Glomerular visceral epithelial cell (primary cell): ENCODE results near the gene RBSN.

Experiments
- DNase-seq: peaks from one replicate; pipeline ENCODE4 v3.0.0-alpha.2; 2016; ENCODE audit errors: extremely low spot score

Gene RBSN

GRCh38 chr3:15060029-15060428, 38.9 kb downstream of the RBSN start:
- DNase-seq: no peak

- DNase-seq: no peak
Measured at GRCh38 chr3:15056676-15057404, 42.1 kb downstream of the RBSN start.

DNA sequence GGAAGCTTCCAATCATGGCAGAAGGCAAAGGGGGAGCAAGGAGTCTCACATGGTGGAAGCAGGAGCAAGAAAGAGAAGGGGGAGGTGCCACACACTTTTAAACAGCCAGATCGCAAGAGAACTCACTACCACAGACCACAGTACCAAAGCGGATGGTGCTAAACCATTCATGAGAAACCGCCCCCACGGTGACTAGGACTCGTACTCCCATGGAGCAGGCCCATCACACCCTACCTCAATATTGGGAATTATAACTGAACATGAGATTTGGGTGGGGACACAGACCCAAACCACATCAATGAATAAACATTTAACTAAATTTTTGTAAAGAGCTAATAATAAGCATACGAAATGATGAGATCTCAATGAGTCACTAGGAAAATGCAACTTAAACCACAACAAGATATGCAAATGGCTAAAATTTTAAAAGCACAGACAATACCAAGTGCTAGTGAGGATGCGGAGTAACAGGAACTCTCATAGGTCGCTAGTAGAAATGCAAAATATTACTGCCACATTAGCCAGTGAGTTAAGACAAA, 43.9 kb downstream of the RBSN start:
- DNase-seq: no peak

DNA sequence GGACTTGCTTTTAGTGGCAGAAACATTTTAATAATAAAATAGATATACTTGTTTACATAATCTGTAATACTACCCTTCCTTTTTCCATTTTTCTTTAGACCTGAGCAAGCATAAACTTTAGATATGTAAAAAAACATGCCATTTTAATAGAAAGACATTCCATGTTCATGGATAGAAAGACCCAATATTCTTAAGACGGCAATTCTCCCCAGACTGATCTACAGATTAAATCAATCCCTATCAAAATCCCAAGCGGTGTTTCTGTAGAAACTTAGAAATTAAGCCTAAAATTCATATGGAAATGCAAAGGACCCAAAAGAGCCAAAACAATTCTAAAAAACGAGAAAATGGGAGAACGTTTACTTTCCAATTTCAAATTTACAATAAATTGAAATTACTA, 45.4 kb downstream of the RBSN start:
- DNase-seq: no peak

DNA sequence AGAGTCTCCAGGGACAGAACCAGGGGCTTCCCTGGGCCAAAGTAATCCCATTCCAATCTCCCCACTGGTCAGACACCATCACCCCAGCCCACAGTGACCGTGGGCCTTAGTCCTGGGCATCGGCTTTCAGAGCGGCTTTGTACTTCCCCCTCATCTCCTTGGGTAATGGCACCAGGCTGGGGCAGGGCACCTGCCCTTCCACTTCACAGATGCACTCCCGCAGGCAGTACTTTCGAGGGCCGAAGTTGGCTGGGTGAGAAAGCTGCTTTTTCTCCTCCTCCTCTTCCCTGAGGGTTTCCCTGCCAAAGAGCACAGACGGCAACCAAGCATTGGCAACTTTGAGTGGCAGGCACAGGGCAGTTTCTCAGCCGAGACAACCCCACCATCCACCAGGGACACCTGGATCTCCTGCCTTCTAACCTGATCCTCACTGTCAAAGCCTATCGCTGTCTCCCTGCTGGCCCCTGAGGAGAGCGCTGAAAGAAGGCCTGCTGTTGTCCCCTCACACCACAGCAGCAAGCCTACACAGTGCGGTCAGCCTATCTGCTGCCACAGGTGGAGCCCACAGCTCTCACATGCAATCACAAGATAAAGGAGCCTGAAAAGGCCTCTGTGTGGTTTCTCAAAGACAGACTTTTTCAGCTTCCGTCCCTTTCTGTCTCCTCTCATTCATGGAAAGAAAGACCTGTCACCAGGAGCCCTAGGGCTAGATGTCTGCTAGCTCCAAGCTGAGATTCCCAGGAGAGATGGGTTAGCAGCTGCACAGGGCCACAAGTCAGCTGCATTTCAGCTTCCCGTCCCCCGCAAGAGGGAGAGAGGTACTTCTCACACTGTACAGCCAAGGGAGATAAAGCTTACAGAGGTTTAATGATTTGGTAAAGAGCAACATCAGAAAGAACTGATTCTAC, 46.4 kb downstream of the RBSN start:
- no peak for DNase-seq

GRCh38 chr3:15051531-15051930, 47.4 kb downstream of the RBSN start:
- DNase-seq: peak; percentile 44

GRCh38 chr3:15050405-15051092, 48.4 kb downstream of the RBSN start:
- DNase-seq: no peak

DNA sequence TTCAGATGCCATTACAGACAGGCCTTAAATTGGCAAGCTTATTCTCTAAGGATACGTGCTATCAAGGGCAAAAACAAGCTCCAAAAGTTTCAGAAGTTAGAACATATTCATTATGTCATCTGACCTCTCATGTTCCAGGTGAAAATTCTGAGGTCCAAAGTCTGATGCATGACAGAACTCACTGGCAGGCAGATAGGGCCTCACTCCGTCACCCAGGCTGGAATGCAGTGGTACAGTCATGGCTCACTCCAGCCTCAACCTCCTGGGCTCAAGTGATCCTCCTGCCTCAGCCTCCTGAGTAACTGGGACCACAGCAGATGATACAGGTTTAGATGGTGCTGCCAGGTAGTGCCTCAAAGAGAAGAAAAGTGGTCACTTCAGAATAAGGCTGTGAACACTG, 49.4 kb downstream of the RBSN start:
- DNase-seq: no peak

GRCh38 chr3:15045667-15046066, 53.3 kb downstream of the RBSN start:
- DNase-seq: no peak

DNA sequence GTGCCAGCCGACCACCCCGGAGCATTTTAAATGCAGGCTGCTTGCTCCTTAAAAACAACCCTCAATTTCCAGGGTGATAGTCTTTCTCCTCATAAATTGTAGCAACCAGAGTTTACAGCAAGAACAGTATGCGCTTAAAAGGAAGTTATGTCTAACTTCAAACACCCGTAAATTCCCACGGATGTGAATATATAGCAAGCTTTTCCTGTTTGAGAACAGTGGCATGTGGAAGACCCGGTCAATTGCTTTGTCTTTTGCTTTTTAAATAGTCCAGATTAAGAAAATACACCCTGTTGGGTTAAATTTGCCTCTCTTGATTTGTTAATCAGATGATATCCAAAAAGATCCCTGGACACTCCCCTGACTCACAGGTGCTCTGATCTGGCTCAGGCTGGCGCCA, 54.6 kb downstream of the RBSN start:
- no peak for DNase-seq

GRCh38 chr3:15043408-15044171, 55.4 kb downstream of the RBSN start:
- no peak for DNase-seq

DNA sequence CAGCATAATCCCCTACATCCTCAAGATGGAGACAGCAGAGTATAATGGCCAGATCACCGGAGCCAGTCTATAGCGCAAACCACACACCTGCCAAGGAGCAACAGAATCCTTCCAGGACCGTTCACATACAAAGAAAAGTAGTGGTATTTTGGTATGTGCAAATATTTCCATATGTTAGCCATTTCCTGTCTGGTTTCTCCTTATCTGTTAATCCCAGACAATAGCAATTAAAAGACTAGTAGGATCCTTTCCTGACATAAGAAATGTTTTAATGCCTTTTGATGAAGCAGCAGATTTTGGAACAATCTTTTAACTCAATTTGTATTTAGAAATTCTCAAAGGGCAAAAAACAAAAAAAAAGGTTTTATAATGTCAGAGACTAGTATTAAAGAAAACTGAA, 56.0 kb downstream of the RBSN start:
- DNase-seq: no peak

GRCh38 chr3:15041950-15042349, 57.0 kb downstream of the RBSN start:
- DNase-seq: no peak

- no peak for DNase-seq
Measured at GRCh38 chr3:15040844-15041243, 58.1 kb downstream of the RBSN start.

- no peak for DNase-seq
Measured at GRCh38 chr3:15038306-15038705, 60.6 kb downstream of the RBSN start.

- no peak for DNase-seq
Measured at GRCh38 chr3:15033103-15033502, 65.8 kb downstream of the RBSN start.

DNA sequence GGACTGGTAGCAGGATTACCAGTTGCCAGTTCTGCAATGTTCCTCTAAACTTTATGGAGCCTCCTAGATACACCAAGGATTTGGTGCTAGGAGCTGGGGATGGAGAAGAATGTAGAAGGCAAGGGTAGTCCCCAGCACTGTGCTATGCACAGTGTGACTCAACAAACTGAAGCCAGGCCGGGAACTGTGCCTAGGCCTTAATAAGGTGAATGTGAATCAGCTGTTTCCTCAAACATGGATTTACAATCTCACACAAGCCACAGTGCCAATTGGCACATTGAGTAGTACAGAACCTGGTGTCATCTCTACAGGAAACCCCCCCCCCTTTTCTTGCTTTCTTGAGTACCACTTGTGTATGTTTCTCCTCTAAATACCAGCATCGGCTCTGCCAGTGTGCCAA, 66.3 kb downstream of the RBSN start:
- DNase-seq: no peak

DNA sequence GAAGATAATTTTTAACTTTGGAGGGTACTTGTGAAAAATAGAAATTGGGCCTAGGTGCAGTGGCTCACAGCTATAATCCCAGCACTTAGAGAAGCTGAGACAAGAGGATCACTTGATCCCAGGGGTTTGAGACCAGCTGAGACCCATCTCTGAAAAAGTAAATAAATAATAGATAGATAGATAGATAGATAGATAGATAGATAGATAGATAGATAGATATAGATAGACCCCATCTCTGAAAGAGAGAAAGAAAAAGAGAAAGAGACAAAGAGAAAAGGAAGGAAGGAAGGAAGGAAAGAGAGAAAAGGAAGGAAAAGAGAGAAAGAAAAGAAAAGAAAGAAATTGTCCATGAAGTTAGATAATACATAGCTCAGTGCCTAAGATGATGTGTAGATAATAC, 69.3 kb downstream of the RBSN start:
- DNase-seq: no peak

GRCh38 chr3:15023719-15024118, 75.2 kb downstream of the RBSN start:
- no peak for DNase-seq

DNA sequence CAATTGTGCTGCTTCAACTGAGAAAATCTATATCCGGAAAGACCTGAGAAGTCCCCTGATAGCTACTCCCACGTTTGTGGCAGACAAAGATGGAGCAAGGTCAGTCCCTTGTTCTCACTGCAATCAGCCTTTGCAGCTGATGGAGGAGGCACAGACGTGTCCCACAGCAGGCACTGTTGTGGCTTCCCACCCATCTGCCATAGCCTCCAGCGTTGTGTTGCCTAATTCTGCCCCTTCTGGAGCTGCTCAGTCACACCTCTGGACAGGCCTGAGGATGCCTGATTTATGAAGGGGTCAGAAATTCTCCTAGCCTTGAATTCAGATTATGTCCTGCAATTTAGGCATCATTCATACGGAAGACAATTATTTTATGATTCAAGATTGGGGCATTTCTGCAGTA, 75.7 kb downstream of the RBSN start:
- DNase-seq: no peak
